Head of caudate nucleus (tissue), 42 donors: Measurements from ENCODE around the gene HECW1.
A peak's percentile ranks its signal among the peaks of the same experiment; 100 is the strongest.

ENCODE experiments used
- DNase-seq, 42 donors: peaks; one replicate each; pipeline versions ENCODE4 v3.0.0 to v3.0.0-alpha.2; 2020 to 2021; ENCODE audit warnings: mixed read lengths in 7 of 42
- intact Hi-C: fragments of 100-400 bp; cut with DNase I; formaldehyde crosslinking; loops from one replicate; pipeline ENCODE4 v1.15.0; 2022

The HECW1 gene

DNA sequence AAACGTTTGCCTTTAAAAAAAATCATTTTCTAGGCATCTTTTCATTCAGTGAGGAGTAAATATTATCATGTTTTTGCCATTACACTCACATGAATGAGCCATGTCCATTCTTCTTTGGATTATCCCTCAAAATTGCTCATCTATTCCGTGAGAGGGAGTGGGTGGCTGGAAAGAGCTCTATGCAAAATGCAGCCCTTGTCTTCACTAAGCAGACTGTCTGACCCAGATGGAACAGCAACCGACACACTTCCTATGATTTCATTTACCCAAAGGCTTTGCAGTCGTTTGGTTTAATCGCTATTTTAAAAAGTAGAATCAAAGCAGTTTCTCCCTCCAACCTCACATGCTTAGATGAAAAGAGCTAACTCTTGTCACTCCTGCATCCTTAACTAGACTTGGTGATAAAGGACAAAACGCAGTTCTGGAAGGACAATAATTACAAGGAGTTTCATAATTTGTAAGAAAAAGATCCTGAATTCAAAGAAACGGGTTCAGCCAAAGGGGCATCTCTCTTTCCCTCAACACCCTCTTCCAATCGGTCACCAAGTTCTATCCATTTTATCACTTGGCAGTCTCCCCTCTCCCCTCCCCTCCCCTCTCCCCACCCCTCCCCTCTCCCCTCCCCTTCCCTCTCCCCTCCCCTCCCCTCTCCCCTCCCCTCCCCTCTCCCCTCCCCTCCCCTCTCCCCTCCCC is 272.3 kb downstream of the HECW1 start:
- DNase-seq, result peak in 3 of 42 donors; percentile 12 to 41 (median 17)
- intact Hi-C loops, result no loop called here

DNA sequence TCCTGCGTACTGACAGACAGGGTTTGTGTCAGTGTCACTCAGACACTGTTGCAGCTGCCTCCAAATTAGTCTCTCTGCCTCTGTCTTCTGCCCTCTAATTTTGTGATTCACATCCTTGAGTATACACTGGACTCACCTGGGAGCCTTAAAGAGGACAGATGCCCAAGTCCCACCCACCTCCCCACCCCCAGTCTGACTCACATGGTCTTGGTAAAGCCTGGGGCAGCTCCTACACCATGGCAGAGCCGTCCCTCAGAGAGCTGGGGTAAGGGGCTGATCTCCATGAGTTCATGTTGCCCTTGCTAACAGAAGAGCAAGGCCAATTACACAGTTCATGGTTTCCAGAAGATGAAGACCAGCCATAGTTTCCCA is 272.8 kb downstream of the HECW1 start:
- intact Hi-C loops, result no loop called here
- DNase-seq, result no peak

DNA sequence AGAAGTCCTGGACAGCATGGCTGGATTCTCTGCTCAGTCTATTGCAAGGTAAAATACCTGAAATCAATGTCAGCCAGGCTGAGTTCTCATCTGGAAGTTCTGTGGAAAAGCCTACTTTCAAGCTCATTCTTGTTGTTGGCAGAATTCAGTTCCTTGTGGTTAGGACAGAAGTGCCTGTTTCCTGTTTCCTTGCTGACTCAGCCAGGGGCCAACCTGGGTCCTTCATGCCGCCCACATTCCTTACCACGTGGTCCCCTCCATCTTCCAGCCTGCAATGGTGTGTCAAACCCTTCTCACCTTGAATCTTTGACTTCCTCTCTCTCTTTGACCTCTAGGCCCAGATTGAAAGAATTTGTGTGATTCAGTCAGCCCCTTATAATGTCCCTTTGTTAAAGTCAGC is 273.4 kb downstream of the HECW1 start:
- DNase-seq, result no peak
- intact Hi-C loops, result no loop called here

DNA sequence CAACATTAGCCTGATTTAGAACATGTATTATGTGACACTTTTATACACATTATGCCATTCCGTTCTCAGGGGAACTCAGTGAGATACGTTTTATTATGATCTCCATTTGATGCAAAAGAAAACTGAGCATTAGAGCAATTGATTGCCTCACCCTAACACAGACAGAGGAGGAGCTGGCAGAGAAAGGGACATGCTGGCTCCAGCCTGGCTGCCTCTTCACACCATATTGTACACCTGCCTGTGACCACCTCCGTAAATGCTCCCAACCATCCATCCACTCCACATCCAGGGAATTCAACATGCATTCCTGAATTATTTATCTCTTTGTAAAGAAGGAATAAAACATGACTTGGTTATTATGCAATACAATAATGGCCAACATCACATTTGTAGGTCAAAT is 275.5 kb downstream of the HECW1 start:
- DNase-seq, result no peak
- intact Hi-C loops, result no loop called here

GRCh38 chr7:43390576-43390975 is 278.1 kb downstream of the HECW1 start:
- intact Hi-C loops, result no loop called here
- DNase-seq, result no peak

- DNase-seq, result no peak
- intact Hi-C loops, result no loop called here
These were observed 279.1 kb downstream of the HECW1 start for GRCh38 chr7:43391518-43391917.

DNA sequence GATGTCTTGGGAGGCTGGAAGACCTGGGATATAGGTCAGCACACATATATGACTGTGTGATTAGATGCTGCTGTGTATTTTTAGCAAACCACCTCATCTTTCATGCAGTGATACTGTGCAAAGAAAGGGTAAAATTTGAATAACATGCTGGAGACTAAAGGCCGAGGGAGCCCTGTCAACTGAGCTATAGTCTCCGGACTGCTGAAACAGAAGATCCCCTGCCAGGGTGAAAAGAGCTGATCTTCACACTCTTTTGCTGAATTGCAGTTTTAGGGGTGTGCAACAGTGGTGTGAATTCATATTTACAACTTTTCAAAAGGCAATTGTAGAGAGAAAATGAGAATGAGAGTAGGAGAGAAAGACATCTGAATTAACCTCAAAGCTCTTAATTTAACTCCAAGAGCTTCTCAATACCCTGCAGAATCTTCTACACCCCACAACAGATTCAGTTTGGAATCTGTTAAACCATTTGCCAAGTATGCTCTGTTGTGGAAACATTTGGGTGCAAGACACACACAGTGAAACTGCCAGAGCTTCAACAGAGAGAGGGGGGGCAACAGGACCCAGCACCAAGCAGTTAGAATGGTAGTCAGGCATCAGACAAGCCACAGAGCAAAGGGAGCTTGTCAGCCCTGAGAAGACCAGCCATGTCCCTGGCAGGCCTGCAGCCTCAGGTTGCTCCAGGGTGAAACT is 280.3 kb downstream of the HECW1 start:
- intact Hi-C loops, result no loop called here
- no peak for DNase-seq

GRCh38 chr7:43394441-43395130 is 282.1 kb downstream of the HECW1 start:
- DNase-seq, result no peak
- intact Hi-C loops, result no loop called here

DNA sequence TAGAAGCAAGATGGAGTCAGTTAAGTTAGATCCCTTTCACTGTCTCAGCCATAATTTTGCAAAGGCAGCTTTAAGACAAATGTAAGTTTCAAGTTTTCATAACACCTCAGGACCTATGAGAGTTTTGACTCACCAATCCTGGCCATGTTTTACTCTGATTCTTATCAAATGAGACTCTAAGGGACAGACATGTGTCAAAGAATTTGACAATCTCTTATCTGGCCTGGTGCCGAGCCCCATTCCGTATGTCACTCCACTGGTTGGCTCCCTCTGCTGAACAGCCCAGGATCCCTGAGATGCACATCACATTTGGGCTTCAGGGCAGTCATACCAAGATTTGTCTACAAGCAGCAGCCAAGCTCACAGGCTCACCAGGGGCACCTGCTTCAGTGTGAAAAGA is 282.9 kb downstream of the HECW1 start:
- DNase-seq, result no peak
- intact Hi-C loops, result no loop called here

DNA sequence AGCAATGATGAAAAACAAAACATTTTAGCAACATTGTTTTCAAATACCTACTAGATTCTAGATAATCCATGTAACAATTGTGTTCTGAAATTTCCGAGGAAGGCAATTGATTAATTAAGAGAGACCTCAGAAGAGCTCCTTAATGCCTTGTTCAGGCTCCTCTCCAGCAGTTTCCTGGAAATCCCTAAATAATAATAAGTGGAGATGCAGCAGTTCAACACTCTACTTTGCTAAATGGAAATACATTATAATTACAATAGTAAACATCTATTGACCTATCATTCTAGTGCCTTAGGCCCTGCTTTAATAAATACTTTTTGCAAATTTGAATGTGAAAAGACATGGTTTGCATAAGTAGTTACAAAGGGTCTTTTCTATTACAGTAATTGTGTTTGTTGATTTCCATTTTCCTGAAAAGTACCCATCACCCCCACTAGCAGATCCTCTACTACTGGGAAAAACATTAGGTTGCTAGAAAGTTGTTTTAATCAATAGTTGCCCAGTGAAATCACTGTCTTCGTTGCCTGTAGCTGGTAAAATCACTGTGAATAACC is 283.8 kb downstream of the HECW1 start:
- intact Hi-C loops, result no loop called here
- no peak for DNase-seq

GRCh38 chr7:43398831-43399230 is 286.4 kb downstream of the HECW1 start:
- DNase-seq, result no peak
- intact Hi-C loops, result no loop called here

GRCh38 chr7:43405948-43406347 is 293.5 kb downstream of the HECW1 start:
- intact Hi-C loops, result no loop called here
- no peak for DNase-seq

DNA sequence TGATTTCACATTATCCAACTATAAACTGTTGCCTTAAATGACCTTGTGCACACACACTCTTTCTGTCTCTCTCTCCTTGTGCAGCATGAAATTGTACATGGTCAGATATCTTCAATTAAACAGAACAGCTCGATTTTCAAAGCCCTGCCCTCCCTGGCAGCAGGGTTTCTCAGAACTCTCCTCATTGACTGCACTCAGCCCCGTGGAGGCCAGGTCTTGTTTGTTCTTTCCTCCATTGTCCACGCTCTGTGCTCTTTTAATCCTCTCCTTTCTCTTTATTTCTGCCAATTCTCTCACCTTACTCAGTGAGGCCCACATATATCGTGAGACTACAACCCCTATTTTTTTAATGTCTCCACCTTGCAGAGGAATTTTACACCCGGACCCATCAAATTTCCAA is 294.5 kb downstream of the HECW1 start:
- intact Hi-C loops, result no loop called here

DNA sequence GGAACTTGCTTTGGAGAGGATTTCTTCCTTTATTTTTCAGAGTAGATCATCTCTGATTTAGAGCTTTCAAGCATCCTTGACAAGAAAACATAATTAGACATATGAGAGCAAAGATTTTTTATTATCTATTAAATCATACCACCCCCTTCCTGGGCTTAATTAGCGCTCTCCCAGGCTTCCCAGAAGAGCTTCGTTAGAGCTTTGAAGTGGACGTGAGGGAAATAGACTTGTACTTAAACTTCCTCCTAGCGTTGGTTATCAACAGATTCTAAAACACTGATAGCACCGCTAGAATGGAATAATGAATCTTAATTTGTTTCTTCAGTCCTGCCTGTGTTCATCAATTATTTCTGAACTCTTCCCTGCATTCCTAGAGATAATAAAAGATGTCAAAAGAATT is 296.5 kb downstream of the HECW1 start:
- intact Hi-C loops, result no loop called here
- DNase-seq, result no peak

More for the DNA sequence above, 294.5 kb downstream of the HECW1 start:
- no peak for DNase-seq

GRCh38 chr7:43417455-43417854 is 305.0 kb downstream of the HECW1 start:
- intact Hi-C loops, result no loop called here
- DNase-seq, result no peak

GRCh38 chr7:43430411-43430810 is 318.0 kb downstream of the HECW1 start:
- intact Hi-C loops, result no loop called here
- DNase-seq, result no peak

- intact Hi-C loops, result no loop called here
- no peak for DNase-seq
These were observed 318.7 kb downstream of the HECW1 start for GRCh38 chr7:43431020-43431595.

- intact Hi-C loops, result no loop called here
- no peak for DNase-seq
These were observed 321.2 kb downstream of the HECW1 start for GRCh38 chr7:43433639-43434038.

- no peak for DNase-seq
- intact Hi-C loops, result no loop called here
These were observed 324.6 kb downstream of the HECW1 start for GRCh38 chr7:43437001-43437400.

DNA sequence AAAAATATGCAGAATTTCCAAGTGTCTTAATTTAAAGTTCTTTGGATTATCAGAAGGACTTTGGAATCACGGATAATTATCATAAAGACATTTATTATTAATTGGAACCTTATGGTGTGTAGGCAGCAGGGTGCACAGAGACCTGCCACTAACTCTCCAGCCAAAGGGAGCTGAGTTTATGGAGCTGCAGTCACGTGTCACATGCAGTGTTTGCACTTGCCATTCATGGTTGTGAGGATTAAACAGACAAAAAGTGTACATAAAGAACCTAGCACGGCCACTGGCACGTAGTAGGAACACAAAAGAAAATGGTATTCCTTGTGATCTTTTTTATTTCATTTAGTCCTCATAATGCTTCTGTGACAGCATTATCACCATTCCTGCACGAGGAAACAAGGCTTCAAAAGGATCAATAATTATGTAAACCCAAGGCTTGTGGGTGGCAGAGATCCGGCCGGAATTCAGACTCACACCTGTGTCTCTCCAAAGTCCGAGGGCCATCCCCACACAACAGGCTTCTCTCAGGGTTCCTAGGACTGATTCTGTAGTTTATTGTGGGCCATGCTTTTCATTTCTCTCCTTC is 326.5 kb downstream of the HECW1 start:
- intact Hi-C loops, result no loop called here
- no peak for DNase-seq
